ENCODE measurements around the gene CTSC. TPM values are rescaled to one million over a fixed set of nuclear protein-coding genes. Genes with fewer than 3 reads are reported as not detected.
"Not testable (repeated sequence)": the region's sequence is repeated elsewhere in the genome, so short reads cannot be mapped to it uniquely, and the experiment has no call there.

The CTSC gene
- total and polyA plus RNA-seq, 4 donors = 36.3 to 124 (median 57.8) TPM

DNA sequence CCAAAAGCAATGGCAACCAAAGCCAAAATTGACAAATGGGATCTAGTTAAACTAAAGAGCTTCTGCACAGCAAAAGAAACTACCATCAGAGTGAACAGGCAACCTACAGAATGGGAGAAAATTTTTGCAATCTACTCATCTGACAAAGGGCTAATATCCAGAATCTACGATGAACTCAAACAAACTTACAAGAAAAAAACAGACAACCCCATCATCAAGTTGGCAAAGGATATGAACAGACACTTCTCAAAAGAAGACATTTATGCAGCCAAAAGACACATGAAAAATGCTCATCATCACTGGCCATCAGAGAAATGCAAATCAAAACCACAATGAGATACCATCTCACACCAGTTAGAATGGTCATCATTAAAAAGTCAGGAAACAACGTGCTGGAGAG, 92.0 kb downstream of the CTSC start:
- no CpG with 5 or more reads among the region's 2 CpGs for WGBS (ENCODE audit: insufficient coverage)

More for the DNA sequence above, 92.0 kb downstream of the CTSC start:
- H3K27me3 ChIP-seq (ENCODE audit: control insufficient read depth, insufficient read depth, low read length); H3K27ac ChIP-seq (ENCODE audit: low read depth, low read length); H3K36me3 ChIP-seq (ENCODE audit: control insufficient read depth, insufficient read depth, low read length); H3K9me3 ChIP-seq (ENCODE audit: control insufficient read depth, insufficient read depth, low read length); H3K4me3 ChIP-seq (ENCODE audit: low read depth, low read length); DNase-seq (ENCODE audit: low read depth in 4 of 6, low spot score in 6 of 6); H3K4me1 ChIP-seq (ENCODE audit: control insufficient read depth, insufficient read depth, low read length): not testable (repeated sequence)

Other genes starting within 250 kb of the CTSC start
- gene RAB38, start 162.3 kb downstream of the CTSC start, total RNA-seq = 10 to 100 TPM in 1 of 2 donors, 1 to 10 TPM in 1; 4.7 to 21.7 TPM
- 1 to 10 TPM; 2.3 to 3.7 TPM for gene RAB38, start 162.3 kb downstream of the CTSC start, polyA plus RNA-seq (ENCODE audit: insufficient read length in 2 of 2)